H1 (cell line): ENCODE data around the gene BSN. TPM values are rescaled to one million over a fixed set of nuclear protein-coding genes. Genes with fewer than 3 reads are reported as not detected.

Source experiments
- CTCF ChIA-PET: fragments of 300-600 bp; sonication (Branson Sonifier 250); formaldehyde crosslinking; loops from one replicate; lab custom pipeline; 2021; ENCODE audit not compliant: partially characterized antibody; lab: Charles Lee
- POLR2A ChIA-PET: fragments of 300-600 bp; sonication (Branson Sonifier 250); formaldehyde crosslinking; loops from one replicate; lab custom pipeline; 2021; ENCODE audit warnings: inconsistent platforms; ENCODE audit not compliant: partially characterized antibody; lab: Charles Lee
- DNase-seq, 2 experiments: peaks; one replicate each; pipeline versions ENCODE4 v3.0.0 to v3.0.0-alpha.2; 2010 to 2022; ENCODE audit warnings: low spot score in 2 of 2, low read depth in 1 of 2, mixed read lengths in 1 of 2
- FAIRE-seq: peaks from 2 replicates; lab custom pipeline; 2011; peaks lifted over from hg19 to GRCh38; lab: Jason Lieb, UNC
- H2AFZ ChIP-seq: 2 replicates; pipeline ENCODE4 v1.8.1; 2012; ENCODE audit warnings: low read length, inconsistent platforms
- H2AK5ac ChIP-seq: 2 replicates; pipeline ENCODE4 v1.6.1; 2013; ENCODE audit warnings: low read depth, low read length
- H2BK120ac ChIP-seq: replicated peaks from 2 replicates; pipeline ENCODE3; 2013; ENCODE audit warnings: low read depth, low read length, inconsistent platforms
- H2BK12ac ChIP-seq: 2 replicates; pipeline ENCODE4 v1.6.1; 2013; ENCODE audit warnings: low read depth, low read length
- H2BK15ac ChIP-seq: 2 replicates; pipeline ENCODE4 v1.6.1; 2013; ENCODE audit warnings: low read length
- H2BK20ac ChIP-seq: 2 replicates; pipeline ENCODE4 v1.6.1; 2013; ENCODE audit warnings: low read length
- H2BK5ac ChIP-seq: 2 replicates; pipeline ENCODE4 v1.6.1; 2013; ENCODE audit warnings: low read depth, low read length
- H3K14ac ChIP-seq: 2 replicates; pipeline ENCODE4 v1.6.1; 2013; ENCODE audit warnings: inconsistent platforms; ENCODE audit not compliant: insufficient read length
- H3K18ac ChIP-seq: 2 replicates; pipeline ENCODE4 v1.6.1; 2013; ENCODE audit warnings: low read length; ENCODE audit errors: extremely low read depth
- H3K23ac ChIP-seq: 2 replicates; pipeline ENCODE4 v1.6.1; 2013; ENCODE audit warnings: inconsistent platforms; ENCODE audit not compliant: insufficient read length
- H3K23me2 ChIP-seq: 2 replicates; pipeline ENCODE4 v1.6.1; 2013; ENCODE audit warnings: low read depth, low read length
- H3K27ac ChIP-seq: 2 replicates; pipeline ENCODE4 v1.6.1; 2011; ENCODE audit warnings: low read depth, low read length, inconsistent platforms
- H3K27me3 ChIP-seq, 4 experiments: replicated peaks in 1 of 4; 1 replicate in 1 of 4; 2 replicates in 3 of 4; pipeline versions ENCODE4 v1.6.1 to v1.8.1; 2011 to 2013; ENCODE audit warnings: low read length in 3 of 4, mild to moderate bottlenecking in 3 of 4, inconsistent platforms in 2 of 4, mixed read lengths in 2 of 4, moderate library complexity in 1 of 4; ENCODE audit not compliant: control insufficient read depth in 3 of 4, insufficient read depth in 3 of 4; ENCODE audit errors: extremely low read depth in 1 of 4
- H3K36me3 ChIP-seq, 4 experiments: 2 replicates each; pipeline versions ENCODE4 v1.6.1 to v1.8.1; 2011 to 2013; ENCODE audit warnings: mild to moderate bottlenecking in 4 of 4, low read length in 3 of 4, moderate library complexity in 2 of 4, control low read depth in 1 of 4, inconsistent platforms in 1 of 4; ENCODE audit not compliant: insufficient read depth in 4 of 4, control insufficient read depth in 2 of 4
- H3K4ac ChIP-seq: replicated peaks from 2 replicates; pipeline ENCODE3; 2013; ENCODE audit warnings: low read length, low read depth, mixed read lengths, inconsistent platforms; ENCODE audit not compliant: insufficient read length
- H3K4me1 ChIP-seq, 4 experiments: replicated peaks in 1 of 4; 1 replicate in 1 of 4; 2 replicates in 3 of 4; pipeline versions ENCODE4 v1.6.1 to v1.8.1; 2011 to 2013; ENCODE audit warnings: low read length in 3 of 4, inconsistent platforms in 2 of 4, mixed read lengths in 1 of 4; ENCODE audit not compliant: insufficient read depth in 4 of 4, control insufficient read depth in 3 of 4
- H3K4me2 ChIP-seq, 2 experiments: 2 replicates each; pipeline versions ENCODE4 v1.6.1 to v1.8.1; 2011 to 2013; ENCODE audit warnings: low read depth in 2 of 2, low read length in 2 of 2, control low read depth in 1 of 2, inconsistent platforms in 1 of 2, mild to moderate bottlenecking in 1 of 2; ENCODE audit not compliant: insufficient read depth in 1 of 2
- H3K4me3 ChIP-seq, 4 experiments: fragments of 200-600, 300-600 bp in 1 of 4; sonication (generic), shearing (Covaris generic), sonication (Bioruptor Twin) in 1 of 4; 2 replicates each; pipeline versions ENCODE4 v1.5.1 to v1.8.1; 2011 to 2016; ENCODE audit warnings: low read length in 4 of 4, low read depth in 3 of 4, control low read depth in 2 of 4, inconsistent platforms in 2 of 4, mild to moderate bottlenecking in 2 of 4, mixed read lengths in 1 of 4, moderate library complexity in 1 of 4; ENCODE audit not compliant: insufficient read depth in 2 of 4; ENCODE audit errors: extremely low read depth in 1 of 4
- H3K56ac ChIP-seq: replicated peaks from 2 replicates; pipeline ENCODE3; 2013; ENCODE audit warnings: low read depth, mild to moderate bottlenecking, mixed read lengths, low read length, inconsistent platforms; ENCODE audit not compliant: insufficient read length
- H3K79me1 ChIP-seq: 2 replicates; pipeline ENCODE4 v1.6.1; 2013; ENCODE audit warnings: low read depth, low read length, control low read depth
- H3K79me2 ChIP-seq, 2 experiments: 2 replicates each; pipeline versions ENCODE4 v1.6.1 to v1.8.1; 2012 to 2013; ENCODE audit warnings: low read length in 2 of 2, mild to moderate bottlenecking in 2 of 2, inconsistent platforms in 1 of 2; ENCODE audit not compliant: insufficient read depth in 2 of 2, control insufficient read depth in 1 of 2
- H3K9ac ChIP-seq, 4 experiments: replicated peaks in 1 of 4; 1 replicate in 1 of 4; 2 replicates in 3 of 4; pipeline versions ENCODE4 v1.6.1 to v1.8.1; 2011 to 2013; ENCODE audit warnings: low read depth in 3 of 4, low read length in 3 of 4, control low read depth in 2 of 4, mild to moderate bottlenecking in 2 of 4, moderate library complexity in 2 of 4, inconsistent platforms in 1 of 4; ENCODE audit errors: extremely low read depth in 1 of 4
- H3K9me3 ChIP-seq, 2 experiments: 2 replicates each; pipeline versions ENCODE4 v1.6.1 to v1.8.1; 2012 to 2013; ENCODE audit warnings: mild to moderate bottlenecking in 2 of 2, moderate library complexity in 2 of 2, control low read depth in 1 of 2, inconsistent platforms in 1 of 2, low read depth in 1 of 2, low read length in 1 of 2, mixed read lengths in 1 of 2; ENCODE audit not compliant: insufficient read depth in 2 of 2
- H4K20me1 ChIP-seq, 2 experiments: replicated peaks in 1 of 2; 2 replicates each; pipeline versions ENCODE3 to v1.8.1; 2011 to 2013; ENCODE audit warnings: inconsistent platforms in 2 of 2, low read length in 2 of 2, mild to moderate bottlenecking in 1 of 2; ENCODE audit not compliant: insufficient read depth in 2 of 2, control insufficient read depth in 1 of 2
- H4K5ac ChIP-seq: 2 replicates; pipeline ENCODE4 v1.6.1; 2013; ENCODE audit warnings: low read length, low read depth, mixed read lengths, inconsistent platforms; ENCODE audit not compliant: insufficient read length
- H4K8ac ChIP-seq: 2 replicates; pipeline ENCODE4 v1.8.0; 2013; ENCODE audit warnings: mild to moderate bottlenecking, moderate library complexity, low read length, inconsistent platforms; ENCODE audit not compliant: insufficient read depth; ENCODE audit errors: extremely low read depth
- H4K91ac ChIP-seq: replicated peaks from 2 replicates; pipeline ENCODE3; 2013; ENCODE audit warnings: low read length, mixed read lengths, inconsistent platforms; ENCODE audit not compliant: insufficient read length
- HDAC6 ChIP-seq: IDR thresholded peaks from one replicate; pipeline ENCODE4 v1.7.1; 2012; ENCODE audit warnings: low read depth, mild to moderate bottlenecking, inconsistent platforms, low read length, moderate library complexity
- POLR2A ChIP-seq, 2 experiments: IDR thresholded peaks; 1 replicate in 1 of 2; 2 replicates in 1 of 2; pipeline ENCODE4 v1.6.1; 2011; ENCODE audit warnings: low read depth in 2 of 2, low read length in 2 of 2, mild to moderate bottlenecking in 2 of 2; ENCODE audit errors: control extremely low read depth in 1 of 2
- TAF1 ChIP-seq: IDR thresholded peaks from 2 replicates; pipeline ENCODE4 v1.6.1; 2011; ENCODE audit warnings: mild to moderate bottlenecking, low read depth, low read length
- TCF12 ChIP-seq: IDR thresholded peaks from 2 replicates; pipeline ENCODE4 v1.6.1; 2011; ENCODE audit warnings: low read depth, mild to moderate bottlenecking, low read length
- WGBS, 2 experiments: shearing (Covaris generic) in 1 of 2; methylation state at CpG; one replicate each; pipeline versions ENCODE4 v1.1.6 to v1.1.7; 2013 to 2015; ENCODE audit warnings: low lambda C conversion rate in 2 of 2, mixed read lengths in 2 of 2, inconsistent platforms in 1 of 2, low coverage in 1 of 2, missing lambda C conversion rate in 1 of 2; ENCODE audit not compliant: insufficient replicate concordance in 2 of 2, insufficient coverage in 1 of 2, insufficient read length in 1 of 2; ENCODE audit errors: extremely low coverage in 1 of 2, missing lambda C conversion rate in 1 of 2; 5-methylcytosine and 5-hydroxymethylcytosine counted together
- polyA plus RNA-seq, 7 experiments: library from polyadenylated mRNA; depleted of rRNA in 3 of 7; stranded (reverse) in 5 of 7; unstranded in 2 of 7; fragments of >200 nt in 5 of 7; fragments of 200-250 nt in 2 of 7; gene quantifications; 1 replicate in 5 of 7; 2 replicates in 1 of 7; 4 replicates in 1 of 7; pipeline versions ENCODE4 v1.2.1 to v1.2.3, GENCODE V29; 2011 to 2013; ENCODE audit warnings: missing spikeins in 2 of 7, mixed read lengths in 2 of 7
- total RNA-seq: library from RNA; stranded (reverse); fragmentation: NEBNext Ultra II Directional; extraction: Animal tissue kit (Norgen Biotek cat#: 25700); gene quantifications from 2 replicates; pipeline ENCODE4 v1.2.1, GENCODE V29; 2021

The BSN gene
- total and polyA plus RNA-seq, 2 of the 8 experiments (the other 6 are each of a cell fraction or from before 2014, with no cell fraction given), result 0.60 to 3.0 TPM

DNA sequence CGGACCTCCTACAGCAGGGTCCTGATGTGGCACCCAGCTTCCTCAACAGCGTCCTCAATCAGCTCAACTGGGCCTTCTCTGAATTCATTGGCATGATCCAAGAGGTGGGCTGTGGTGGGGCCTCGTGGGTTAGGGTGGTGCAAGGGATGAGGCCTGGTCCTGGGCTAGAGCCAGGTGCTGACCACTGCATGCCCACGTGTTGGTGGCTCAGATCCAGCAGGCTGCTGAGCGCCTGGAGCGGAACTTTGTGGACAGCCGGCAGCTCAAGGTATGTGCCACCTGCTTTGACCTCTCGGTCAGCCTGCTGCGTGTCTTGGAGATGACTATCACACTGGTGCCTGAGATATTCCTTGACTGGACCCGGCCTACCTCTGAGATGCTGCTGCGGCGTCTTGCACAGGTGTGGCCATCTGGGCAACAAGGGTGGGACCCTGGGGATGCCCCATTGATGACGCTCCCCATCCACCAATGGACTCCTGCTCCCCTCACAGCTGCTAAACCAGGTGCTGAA is 161.4 kb downstream of the BSN start:
- Histone ChIP-seq H2BK12ac (no peak overlapping the region), H3K9me3 (no peaks in the 10 kb centered on the region), H3K4me1 (peaks cover 0 to 12% (median 9%) of the 10 kb centered on the region in 4 experiments; a peak in 5 of 7 replicates), H3K23ac (no peak overlapping the region), H3K27ac (no peak overlapping the region), H3K14ac (no peak overlapping the region), H3K79me1 (no peaks in the 10 kb centered on the region), H2BK5ac (no peak overlapping the region), H3K56ac (no peak overlapping the region), H4K5ac (no peak overlapping the region), H3K36me3 (no peaks in the 10 kb centered on the region; a peak in 1 of 8 replicates), H2BK15ac (no peak overlapping the region), H2BK20ac (no peak overlapping the region), H2AK5ac (no peak overlapping the region), H3K27me3 (no peaks in the 10 kb centered on the region), H4K20me1 (peaks cover under 1 to 13% of the 10 kb centered on the region in 2 experiments), H3K4ac (no peak overlapping the region), H3K9ac (no peak overlapping the region), H3K79me2 (no peaks in the 10 kb centered on the region), H2AFZ (no peak overlapping the region), H2BK120ac (no peak overlapping the region), H4K8ac (no peak overlapping the region; the same call in 1 of the 2 replicates), H3K4me3 (no peak overlapping the region), H3K18ac (no peak overlapping the region), H3K23me2 (peaks cover 9% of the 10 kb centered on the region; the same call in 1 of the 2 replicates), H4K91ac (no peak overlapping the region), H3K4me2 (no peak overlapping the region)
- ChIA-PET CTCF (interaction anchor here (0.5 to 7.8 kb wide), 3 partner anchors 13 to 190 kb away, joined by 3 to 127 read pairs (median 3); no protein-coding TSS in a partner anchor), POLR2A (interaction anchor here (0.9 to 7.3 kb wide), 6 partner anchors 8 to 152 kb away, joined by 3 to 57 read pairs (median 3); partner anchors contain the start of gene GMPPB)
- WGBS, 2 experiments, result 88% methylated on average over 13 of the region's 13 CpGs; no CpG with 5 or more reads in 1 of the 2 experiments
- no peak for DNase-seq
- TF ChIP-seq HDAC6, result no peak
- no peak for TF ChIP-seq TCF12
- TF ChIP-seq TAF1, result no peak
- TF ChIP-seq POLR2A (IDR thresholded peaks at IDR 0.05; ENCODE audit: control extremely low read depth in 1 of 2, low read depth in 2 of 2, low read length in 2 of 2), result peak in 1 of 2 experiments; percentile 12; a peak in 1 of 3 replicates
- no peak for FAIRE-seq
